ENCODE results near the gene DUSP1. TPM values are rescaled to one million over a fixed set of nuclear protein-coding genes. Genes with fewer than 3 reads are reported as not detected.

Gene DUSP1
- total and polyA plus RNA-seq, 2 experiments from 2014 or later: 32.2 to 49.4 TPM

DNA sequence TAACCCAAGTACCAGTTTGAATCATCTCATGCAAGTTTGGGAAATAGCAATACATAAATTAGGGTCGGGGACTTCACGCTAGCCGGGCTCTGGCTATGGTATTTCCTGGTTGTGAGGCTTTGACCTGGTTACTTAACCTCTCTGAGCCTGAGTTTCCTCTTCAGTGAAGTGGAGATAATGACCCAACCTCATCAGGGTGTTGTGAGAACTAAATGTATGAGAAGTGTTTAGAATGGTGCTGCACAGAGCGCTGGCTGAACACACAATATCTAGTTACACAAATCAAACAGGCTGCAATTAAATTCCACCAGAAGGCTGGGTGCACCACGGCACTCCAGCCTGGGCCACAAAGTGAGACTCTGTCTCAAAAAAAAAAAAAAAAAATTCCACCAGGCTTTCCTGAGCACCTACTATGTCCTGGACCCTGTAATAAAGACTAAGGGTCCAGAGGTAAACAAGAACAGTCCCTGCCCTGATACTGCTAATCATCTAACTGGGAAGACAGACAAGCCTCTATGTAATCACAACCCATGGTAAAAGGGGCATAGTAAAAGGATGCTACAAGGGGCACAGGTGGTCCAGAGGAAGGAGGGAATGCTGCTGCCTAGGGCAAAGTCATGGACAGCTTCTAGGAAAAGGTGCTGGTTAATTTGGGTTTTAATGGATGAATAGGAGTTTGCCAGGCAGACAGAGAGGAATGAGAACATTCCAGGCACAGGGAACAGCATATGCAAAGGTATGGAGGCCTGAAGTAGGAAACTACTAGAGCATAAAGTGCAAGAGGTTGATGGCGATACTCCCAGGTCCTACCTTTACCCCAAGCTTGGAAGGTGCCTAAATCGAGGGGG lies 27.7 kb downstream of the DUSP1 start:
- no peak for DNase-seq (ENCODE audit: low read depth in 1 of 2, low spot score in 1 of 2)
- Histone ChIP-seq H3K9me3 (ENCODE audit: low read depth) (no peaks in the 10 kb centered on the region), H3K4me1 (ENCODE audit: low read depth) (peaks cover 2% of the 10 kb centered on the region), H3K27ac (no peak overlapping the region), H3K36me3 (no peaks in the 10 kb centered on the region), H3K27me3 (no peaks in the 10 kb centered on the region), H3K4me3 (no peak overlapping the region)
- TF ChIP-seq CTCF (IDR thresholded peaks at IDR 0.05; ENCODE audit: low read depth, low read length): no peak

- no peak for DNase-seq (ENCODE audit: low read depth in 1 of 2, low spot score in 1 of 2)
- Histone ChIP-seq H3K27me3 (no peaks in the 10 kb centered on the region), H3K4me3 (no peak overlapping the region), H3K9me3 (ENCODE audit: low read depth) (no peaks in the 10 kb centered on the region), H3K4me1 (ENCODE audit: low read depth) (peaks cover 2% of the 10 kb centered on the region), H3K27ac (no peak overlapping the region), H3K36me3 (no peaks in the 10 kb centered on the region)
- no peak for TF ChIP-seq CTCF (IDR thresholded peaks at IDR 0.05; ENCODE audit: low read depth, low read length)
Observed at GRCh38 chr5:172741206-172741582, 29.8 kb downstream of the DUSP1 start.

GRCh38 chr5:172740428-172741205 lies 30.4 kb downstream of the DUSP1 start:
- TF ChIP-seq CTCF (IDR thresholded peaks at IDR 0.05; ENCODE audit: low read depth, low read length): no peak
- H3K4me1 ChIP-seq (ENCODE audit: low read depth): peaks cover 2% of the 10 kb centered on the region
- no peaks in the 10 kb centered on the region for H3K9me3 ChIP-seq (ENCODE audit: low read depth)
- no peak overlapping the region for H3K27ac ChIP-seq
- no peak overlapping the region for H3K4me3 ChIP-seq
- no peaks in the 10 kb centered on the region for H3K36me3 ChIP-seq
- DNase-seq (ENCODE audit: low read depth in 1 of 2, low spot score in 1 of 2): peak in 1 of 2 donors; percentile 95
- no peaks in the 10 kb centered on the region for H3K27me3 ChIP-seq

- no peak for DNase-seq (ENCODE audit: low read depth in 1 of 2, low spot score in 1 of 2)
Observed at GRCh38 chr5:172739375-172739774, 31.6 kb downstream of the DUSP1 start.

More at GRCh38 chr5:172739375-172739774, 31.6 kb downstream of the DUSP1 start:
- TF ChIP-seq CTCF (IDR thresholded peaks at IDR 0.05; ENCODE audit: low read depth, low read length): no peak
- Histone ChIP-seq H3K27ac (no peak overlapping the region), H3K36me3 (no peaks in the 10 kb centered on the region), H3K4me3 (no peak overlapping the region), H3K27me3 (no peaks in the 10 kb centered on the region), H3K4me1 (ENCODE audit: low read depth) (peaks cover 2% of the 10 kb centered on the region), H3K9me3 (ENCODE audit: low read depth) (no peaks in the 10 kb centered on the region)

Data from cardiac muscle cell (in vitro differentiated cells and primary cell).